Measurements from ENCODE around the gene MOB2. TPM values are rescaled to one million over a fixed set of nuclear protein-coding genes. Genes with fewer than 3 reads are reported as not detected.

MOB2 gene
- total RNA-seq, 2 experiments from 2014 or later = 22.4 to 27.5 TPM

- POLR2A ChIA-PET = no interaction called here
- H3K79me2 ChIP-seq (ENCODE audit: insufficient read depth, low read depth, low read length) = no peaks in the 10 kb centered on the region
- CTCF ChIA-PET (ENCODE audit: unreplicated experiment) = no interaction called here
These were observed 1.4 kb upstream of the MOB2 start for GRCh38 chr11:1487851-1488574.

GRCh38 chr11:1487091-1487850, 692 bp upstream of the MOB2 start:
- no peaks in the 10 kb centered on the region for H3K4me1 ChIP-seq (ENCODE audit: insufficient read depth, low read length, poor library complexity, severe bottlenecking)
- TF ChIP-seq CTCF (conservative IDR thresholded peaks at IDR 0.05; ENCODE audit: low read length) (no peak), EZH2phosphoT487 (IDR thresholded peaks at IDR 0.05; ENCODE audit: borderline replicate concordance, low read depth, low read length) (no peak)
- H3K79me2 ChIP-seq (ENCODE audit: insufficient read depth, low read depth, low read length) = no peaks in the 10 kb centered on the region
- no TSS peak for BruUV-seq (replicated peaks)
- intact Hi-C loops (cut with micrococcal nuclease; ENCODE audit: unreplicated experiment) = no loop called here
- no peak overlapping the region for H3K27ac ChIP-seq (ENCODE audit: low read depth, low read length, poor library complexity, severe bottlenecking)
- peaks cover 3% of the 10 kb centered on the region; the same call in 1 of the 2 replicates for H4K20me1 ChIP-seq (ENCODE audit: insufficient read depth, low read length)
- H2AFZ ChIP-seq (ENCODE audit: low read length) = no peak overlapping the region
- no peaks in the 10 kb centered on the region for H3K9me2 ChIP-seq (ENCODE audit: insufficient read depth, low read length)
- no peak for DNase-seq (ENCODE audit: low spot score)
- POLR2A ChIA-PET = no interaction called here
- CTCF ChIA-PET (ENCODE audit: unreplicated experiment) = no interaction called here
- H3K4me2 ChIP-seq (ENCODE audit: low read length) = no peak overlapping the region
- no peaks in the 10 kb centered on the region for H3K9me3 ChIP-seq (ENCODE audit: low read length)
- no peaks in the 10 kb centered on the region for H3K36me3 ChIP-seq (ENCODE audit: insufficient read depth, low read length)
- no peak overlapping the region for H3K4me3 ChIP-seq (ENCODE audit: low read depth, low read length, poor library complexity, severe bottlenecking)

More at GRCh38 chr11:1487851-1488574, 1.4 kb upstream of the MOB2 start:
- no TSS peak for BruUV-seq (replicated peaks)
- H3K4me2 ChIP-seq (ENCODE audit: low read length) = no peak overlapping the region
- H2AFZ ChIP-seq (ENCODE audit: low read length) = no peak overlapping the region
- no peaks in the 10 kb centered on the region for H3K36me3 ChIP-seq (ENCODE audit: insufficient read depth, low read length)
- H3K9me3 ChIP-seq (ENCODE audit: low read length) = no peaks in the 10 kb centered on the region
- intact Hi-C loops (cut with micrococcal nuclease; ENCODE audit: unreplicated experiment) = no loop called here
- H3K4me1 ChIP-seq (ENCODE audit: insufficient read depth, low read length, poor library complexity, severe bottlenecking) = no peaks in the 10 kb centered on the region
- no peak for TF ChIP-seq CTCF (conservative IDR thresholded peaks at IDR 0.05; ENCODE audit: low read length)
- TF ChIP-seq EZH2phosphoT487 (IDR thresholded peaks at IDR 0.05; ENCODE audit: borderline replicate concordance, low read depth, low read length) = no peak
- no peak overlapping the region for H3K4me3 ChIP-seq (ENCODE audit: low read depth, low read length, poor library complexity, severe bottlenecking)
- H3K27ac ChIP-seq (ENCODE audit: low read depth, low read length, poor library complexity, severe bottlenecking) = no peak overlapping the region
- no peaks in the 10 kb centered on the region for H3K9me2 ChIP-seq (ENCODE audit: insufficient read depth, low read length)
- peaks cover 7% of the 10 kb centered on the region; the same call in 1 of the 2 replicates for H4K20me1 ChIP-seq (ENCODE audit: insufficient read depth, low read length)
- DNase-seq (ENCODE audit: low spot score) = no peak

GRCh38 chr11:1485504-1485885, 1.1 kb downstream of the MOB2 start:
- Histone ChIP-seq H3K36me3 (ENCODE audit: insufficient read depth, low read length) (no peaks in the 10 kb centered on the region), H4K20me1 (ENCODE audit: insufficient read depth, low read length) (no peaks in the 10 kb centered on the region; the same call in 1 of the 2 replicates), H3K79me2 (ENCODE audit: insufficient read depth, low read depth, low read length) (no peaks in the 10 kb centered on the region), H3K27ac (ENCODE audit: low read depth, low read length, poor library complexity, severe bottlenecking) (no peak overlapping the region), H3K4me3 (ENCODE audit: low read depth, low read length, poor library complexity, severe bottlenecking) (no peak overlapping the region), H2AFZ (ENCODE audit: low read length) (no peak overlapping the region), H3K9me2 (ENCODE audit: insufficient read depth, low read length) (no peaks in the 10 kb centered on the region), H3K9me3 (ENCODE audit: low read length) (no peaks in the 10 kb centered on the region), H3K4me2 (ENCODE audit: low read length) (no peak overlapping the region), H3K4me1 (ENCODE audit: insufficient read depth, low read length, poor library complexity, severe bottlenecking) (no peaks in the 10 kb centered on the region)
- intact Hi-C loops (cut with micrococcal nuclease; ENCODE audit: unreplicated experiment) = no loop called here
- DNase-seq (ENCODE audit: low spot score) = no peak
- BruUV-seq (replicated peaks) = no TSS peak
- POLR2A ChIA-PET = no interaction called here
- no peak for TF ChIP-seq CTCF (conservative IDR thresholded peaks at IDR 0.05; ENCODE audit: low read length)
- TF ChIP-seq EZH2phosphoT487 (IDR thresholded peaks at IDR 0.05; ENCODE audit: borderline replicate concordance, low read depth, low read length) = no peak
- CTCF ChIA-PET (ENCODE audit: unreplicated experiment) = no interaction called here
